ENCODE results near the gene COL15A1.

COL15A1 gene

GRCh38 chr9:98974106-98974505 is 30.4 kb downstream of the COL15A1 start:
- DNase-seq = no peak

GRCh38 chr9:98974554-98974953 is 30.8 kb downstream of the COL15A1 start:
- no peak for DNase-seq

- peak; percentile 25 for DNase-seq
Observed at GRCh38 chr9:98974994-98975712, 31.4 kb downstream of the COL15A1 start.

- no peak for DNase-seq
Observed at GRCh38 chr9:98975838-98976237, 32.1 kb downstream of the COL15A1 start.

- DNase-seq = no peak
Observed at GRCh38 chr9:98977246-98977714, 33.6 kb downstream of the COL15A1 start.

GRCh38 chr9:98977813-98978212 is 34.1 kb downstream of the COL15A1 start:
- DNase-seq = no peak

GRCh38 chr9:98978231-98978681 is 34.5 kb downstream of the COL15A1 start:
- no peak for DNase-seq

- DNase-seq = no peak
Observed at GRCh38 chr9:98980291-98980690, 36.6 kb downstream of the COL15A1 start.

GRCh38 chr9:98983295-98984268 is 39.9 kb downstream of the COL15A1 start:
- no peak for DNase-seq

GRCh38 chr9:98985596-98985995 is 41.9 kb downstream of the COL15A1 start:
- no peak for DNase-seq

- no peak for DNase-seq
Observed at GRCh38 chr9:98986866-98987651, 43.4 kb downstream of the COL15A1 start.

GRCh38 chr9:98989036-98990000 is 45.6 kb downstream of the COL15A1 start:
- peak; percentile 72 for DNase-seq

GRCh38 chr9:98990181-98990870 is 46.6 kb downstream of the COL15A1 start:
- no peak for DNase-seq

- no peak for DNase-seq
Observed at GRCh38 chr9:98992107-98992884, 48.6 kb downstream of the COL15A1 start.

GRCh38 chr9:98992885-98993569 is 49.3 kb downstream of the COL15A1 start:
- no peak for DNase-seq

GRCh38 chr9:98993570-98993945 is 49.9 kb downstream of the COL15A1 start:
- DNase-seq = peak; percentile 85

GRCh38 chr9:98994172-98995058 is 50.7 kb downstream of the COL15A1 start:
- DNase-seq = no peak

- DNase-seq = no peak
Observed at GRCh38 chr9:98995059-98995671, 51.5 kb downstream of the COL15A1 start.
